MG63 (cell line): Measurements from ENCODE around the gene SHPK. TPM values are rescaled to one million over a fixed set of nuclear protein-coding genes. Genes with fewer than 3 reads are reported as not detected.
A peak's percentile ranks its signal among the peaks of the same experiment; 100 is the strongest.

Experiments
- DNase-seq: peaks from one replicate; pipeline ENCODE4 v3.0.0-alpha.2; 2020
- H3K27me3 ChIP-seq: fragments of 250-450 bp; sonication (Bioruptor Pico); 2 replicates; pipeline ENCODE4 v1.5.1; 2020; ENCODE audit warnings: mild to moderate bottlenecking, moderate library complexity
- H3K36me3 ChIP-seq: fragments of 250-450 bp; sonication (Bioruptor Pico); 2 replicates; pipeline ENCODE4 v1.5.1; 2020; ENCODE audit warnings: mild to moderate bottlenecking, moderate library complexity
- H3K4me3 ChIP-seq: fragments of 250-450 bp; sonication (Bioruptor Pico); 2 replicates; pipeline ENCODE4 v1.5.1; 2020; ENCODE audit warnings: mild to moderate bottlenecking, moderate library complexity
- H3K9me3 ChIP-seq: fragments of 250-450 bp; sonication (Bioruptor Pico); 2 replicates; pipeline ENCODE4 v1.5.1; 2020; ENCODE audit warnings: mild to moderate bottlenecking, moderate library complexity
- total RNA-seq: library from RNA; depleted of rRNA; stranded (reverse); fragments of >200 nt; shearing (Covaris generic); gene quantifications from 2 replicates; pipeline ENCODE4 v1.2.3, GENCODE V29; 2014; ENCODE audit warnings: low replicate concordance

Gene SHPK
- total RNA-seq, 1 experiment from 2014 or later, result 3.8 TPM

DNA sequence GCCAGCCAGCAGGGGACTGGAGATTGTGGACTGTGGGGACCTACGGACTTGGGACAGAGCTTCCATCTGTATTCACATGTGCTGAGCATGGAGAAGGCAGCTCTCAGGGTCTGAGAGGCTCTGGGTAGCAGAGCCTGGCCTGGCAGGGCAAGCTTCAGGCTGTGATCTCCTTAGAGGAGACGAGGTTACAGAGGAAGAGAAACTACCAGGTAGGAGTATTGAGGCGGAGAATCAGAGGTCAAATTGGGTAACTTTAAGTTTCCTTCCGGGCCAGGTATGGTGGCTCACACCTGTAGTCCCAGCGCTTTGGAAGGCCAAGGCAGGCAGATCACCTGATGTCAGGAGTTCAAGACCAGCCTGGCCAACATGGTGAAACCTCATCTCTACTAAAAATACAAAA lies 9.3 kb upstream of the SHPK start:
- DNase-seq, result no peak
- Histone ChIP-seq H3K27me3 (no peaks in the 10 kb centered on the region), H3K9me3 (no peaks in the 10 kb centered on the region), H3K36me3 (no peaks in the 10 kb centered on the region), H3K4me3 (no peak overlapping the region)

DNA sequence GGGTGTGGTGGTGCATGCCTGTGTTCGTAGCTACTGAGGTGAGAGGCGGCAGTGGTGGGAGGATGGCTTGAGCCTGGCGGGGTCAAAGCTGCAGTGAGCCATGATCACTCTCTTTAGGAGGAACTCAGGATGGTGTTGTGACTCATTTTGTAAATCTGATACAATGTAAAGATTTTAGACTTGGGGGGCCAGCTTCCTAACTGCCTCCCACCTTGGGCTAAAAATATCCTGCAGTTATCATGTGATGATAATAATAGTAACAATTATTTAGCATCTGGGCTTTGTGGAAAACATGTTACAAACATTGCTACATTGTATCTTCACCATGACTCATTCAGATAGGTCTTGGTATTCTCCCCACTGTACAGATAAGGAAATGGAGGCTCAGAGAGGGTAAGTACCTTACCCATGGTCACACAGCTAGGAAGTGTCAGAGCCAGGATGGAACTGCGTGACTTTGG lies 7.9 kb upstream of the SHPK start:
- Histone ChIP-seq H3K4me3 (no peak overlapping the region), H3K36me3 (no peaks in the 10 kb centered on the region), H3K27me3 (no peaks in the 10 kb centered on the region), H3K9me3 (no peaks in the 10 kb centered on the region)
- DNase-seq, result no peak

DNA sequence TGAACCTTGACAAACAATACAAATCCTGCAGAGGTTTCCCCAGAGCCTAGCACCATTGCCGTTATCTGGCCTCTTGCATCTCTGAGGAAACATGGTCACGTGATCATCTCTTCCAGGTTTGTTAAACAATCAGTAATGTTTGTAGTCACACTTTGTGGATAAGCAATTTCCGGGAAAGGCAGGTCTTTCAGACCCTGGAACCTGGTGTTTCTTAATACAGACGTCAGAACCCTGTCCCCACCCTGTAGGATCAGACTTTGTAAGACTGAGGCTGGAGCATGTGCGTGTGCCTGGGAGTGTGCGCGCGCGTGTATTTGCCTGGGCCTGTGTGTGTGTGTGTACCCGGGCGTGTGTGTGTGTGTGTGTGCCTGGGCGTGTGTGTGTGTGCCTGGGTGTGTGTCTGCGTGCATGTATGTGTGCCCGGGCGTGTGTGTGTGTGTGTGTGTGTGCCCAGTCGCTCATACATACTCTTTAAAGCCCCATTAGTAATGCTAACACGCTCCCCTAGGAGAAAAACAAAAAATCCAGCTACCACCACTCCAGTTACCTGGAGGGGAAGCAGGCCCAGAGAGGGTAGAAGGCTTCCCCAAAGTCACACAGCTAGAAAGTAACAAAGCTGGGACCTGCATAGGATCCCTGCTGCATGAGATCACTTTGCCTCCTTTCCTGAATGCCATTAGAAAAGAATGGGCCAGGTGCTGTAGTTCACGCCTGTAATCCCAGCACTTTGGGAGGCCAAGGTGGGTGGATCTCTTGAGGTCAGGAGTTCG lies 5.9 kb upstream of the SHPK start:
- no peak for DNase-seq
- Histone ChIP-seq H3K4me3 (no peak overlapping the region), H3K27me3 (no peaks in the 10 kb centered on the region), H3K36me3 (no peaks in the 10 kb centered on the region), H3K9me3 (no peaks in the 10 kb centered on the region)

DNA sequence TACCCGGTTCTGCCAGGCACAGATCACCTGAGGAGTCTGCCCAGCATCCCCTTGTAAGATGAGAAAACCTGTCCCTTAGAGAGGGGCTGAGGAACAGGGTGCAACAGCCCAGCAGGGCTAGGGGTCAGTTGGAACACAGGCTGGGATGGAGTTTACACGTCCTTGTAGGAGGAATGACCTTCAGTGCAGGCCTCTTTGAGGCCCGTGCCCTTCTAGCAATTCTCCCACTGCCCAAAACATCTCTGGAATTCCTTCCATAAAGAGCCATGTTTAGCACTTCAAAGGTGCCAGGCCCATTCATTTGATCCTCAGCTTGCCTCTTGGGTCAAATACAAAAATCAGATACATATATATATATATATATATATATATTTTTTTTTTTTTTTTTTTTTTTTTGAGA lies 5.0 kb upstream of the SHPK start:
- Histone ChIP-seq H3K36me3 (no peaks in the 10 kb centered on the region), H3K4me3 (no peak overlapping the region), H3K9me3 (no peaks in the 10 kb centered on the region), H3K27me3 (no peaks in the 10 kb centered on the region)
- DNase-seq, result no peak

DNA sequence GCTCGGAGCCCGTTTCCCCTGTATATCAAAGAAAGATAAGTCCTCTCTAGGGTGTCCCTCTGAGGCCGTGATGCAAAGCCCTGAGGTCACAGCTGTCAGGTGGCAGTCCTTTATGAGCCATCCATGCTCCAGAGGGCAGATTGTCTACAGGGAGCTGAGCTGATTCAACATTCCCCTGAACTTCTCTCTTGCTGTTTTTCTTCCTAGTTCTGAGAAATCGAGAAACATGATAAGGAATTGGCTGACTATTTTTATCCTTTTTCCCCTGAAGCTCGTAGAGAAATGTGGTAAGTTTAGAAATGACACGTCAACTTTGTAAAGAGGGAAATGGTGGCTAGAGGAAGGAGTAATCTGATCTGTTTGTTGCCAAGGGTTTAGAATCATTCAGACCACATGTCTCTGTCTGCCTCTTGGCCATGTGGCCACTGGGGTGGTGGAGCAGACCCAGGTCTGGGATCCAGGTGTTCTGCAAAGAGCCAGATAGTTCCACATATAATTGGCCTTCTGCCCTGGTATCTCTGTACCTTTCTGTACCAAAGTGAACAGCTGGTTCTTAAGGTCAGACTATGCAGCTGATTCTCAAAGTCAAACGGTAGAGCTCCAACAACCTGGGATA lies 4.0 kb upstream of the SHPK start:
- DNase-seq, result no peak
- Histone ChIP-seq H3K36me3 (no peaks in the 10 kb centered on the region), H3K27me3 (no peaks in the 10 kb centered on the region), H3K4me3 (no peak overlapping the region), H3K9me3 (no peaks in the 10 kb centered on the region)

DNA sequence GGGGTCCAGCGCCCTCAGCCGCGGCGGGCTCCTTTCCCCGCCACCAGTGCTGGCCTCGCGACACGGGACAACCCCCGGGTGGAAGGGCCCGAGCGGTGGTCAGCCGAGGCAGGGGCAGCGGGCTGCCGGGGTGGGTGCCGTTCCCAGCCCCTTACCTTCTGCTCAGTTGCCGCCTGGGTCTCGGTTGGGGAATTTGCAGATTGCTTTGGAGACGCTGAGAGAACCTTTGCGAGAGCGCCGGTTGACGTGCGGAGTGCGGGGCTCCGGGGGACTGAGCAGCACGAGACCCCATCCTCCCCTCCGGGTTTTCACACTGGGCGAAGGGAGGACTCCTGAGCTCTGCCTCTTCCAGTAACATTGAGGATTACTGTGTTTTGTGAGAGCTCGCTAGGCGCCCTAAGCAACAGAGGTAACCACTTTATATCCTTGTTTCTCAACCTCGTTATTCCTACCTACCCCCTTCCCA lies 891 bp upstream of the SHPK start:
- H3K9me3 ChIP-seq, result no peaks in the 10 kb centered on the region
- H3K36me3 ChIP-seq, result no peaks in the 10 kb centered on the region
- no peak for DNase-seq
- peak overlapping the region; percentile 93 for H3K4me3 ChIP-seq
- H3K27me3 ChIP-seq, result no peaks in the 10 kb centered on the region

DNA sequence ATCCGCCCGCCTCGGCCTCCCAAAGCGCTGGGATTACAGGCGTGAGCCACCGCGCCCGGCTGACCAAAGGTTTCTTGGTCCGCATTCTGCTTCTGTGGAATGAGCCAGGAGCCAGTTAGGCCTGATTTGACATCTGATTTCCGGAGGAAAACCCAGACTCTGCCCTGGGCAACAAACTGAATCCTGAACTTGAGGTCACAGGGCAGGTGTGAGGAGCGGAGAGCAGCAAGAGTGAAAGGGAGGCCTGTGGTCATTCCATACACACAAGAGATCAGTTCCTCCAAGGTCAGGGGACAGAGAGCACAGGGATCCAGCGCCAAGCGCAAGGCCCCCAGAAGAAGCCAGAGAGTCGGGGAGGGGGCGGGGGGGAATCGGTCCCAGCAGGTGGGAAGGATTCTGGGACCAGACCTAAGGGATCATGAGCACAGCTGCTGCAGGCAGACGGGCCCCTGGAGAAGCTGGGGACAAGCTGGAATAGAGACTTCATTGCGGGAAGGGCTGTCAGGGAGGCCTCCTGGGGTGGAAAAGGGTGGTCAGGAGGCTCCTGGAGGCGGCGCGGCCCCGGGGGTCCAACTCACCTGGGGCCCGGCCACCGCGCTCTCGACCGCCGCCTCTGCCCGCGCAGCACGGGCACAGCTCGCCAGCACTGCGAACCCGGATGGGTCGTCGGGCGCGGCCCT lies 436 bp downstream of the SHPK start:
- peak overlapping the region; percentile 93 for H3K4me3 ChIP-seq
- no peaks in the 10 kb centered on the region for H3K27me3 ChIP-seq
- H3K36me3 ChIP-seq, result no peaks in the 10 kb centered on the region
- H3K9me3 ChIP-seq, result no peaks in the 10 kb centered on the region
- DNase-seq, result no peak

DNA sequence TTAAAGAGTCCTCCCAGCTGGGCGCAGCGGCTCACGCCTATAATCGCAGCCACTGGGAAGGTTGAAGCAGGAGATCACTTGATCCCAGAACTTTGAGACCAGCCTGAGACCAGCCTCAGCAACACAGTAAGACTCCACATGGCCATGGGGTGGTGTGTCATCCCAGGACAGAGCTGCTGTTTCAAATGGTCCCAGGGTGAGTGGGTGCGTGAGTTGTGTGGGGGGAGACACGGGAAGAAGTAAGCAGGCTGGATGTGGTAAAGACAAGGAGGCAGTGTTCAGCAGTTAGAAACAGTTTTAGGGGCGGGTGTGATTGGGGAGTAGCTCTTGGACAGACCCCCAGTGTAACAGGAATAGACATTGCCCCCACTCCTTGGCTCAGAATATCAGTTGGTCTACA lies 3.8 kb downstream of the SHPK start:
- Histone ChIP-seq H3K27me3 (no peaks in the 10 kb centered on the region), H3K4me3 (no peak overlapping the region), H3K36me3 (no peaks in the 10 kb centered on the region), H3K9me3 (no peaks in the 10 kb centered on the region)
- no peak for DNase-seq

DNA sequence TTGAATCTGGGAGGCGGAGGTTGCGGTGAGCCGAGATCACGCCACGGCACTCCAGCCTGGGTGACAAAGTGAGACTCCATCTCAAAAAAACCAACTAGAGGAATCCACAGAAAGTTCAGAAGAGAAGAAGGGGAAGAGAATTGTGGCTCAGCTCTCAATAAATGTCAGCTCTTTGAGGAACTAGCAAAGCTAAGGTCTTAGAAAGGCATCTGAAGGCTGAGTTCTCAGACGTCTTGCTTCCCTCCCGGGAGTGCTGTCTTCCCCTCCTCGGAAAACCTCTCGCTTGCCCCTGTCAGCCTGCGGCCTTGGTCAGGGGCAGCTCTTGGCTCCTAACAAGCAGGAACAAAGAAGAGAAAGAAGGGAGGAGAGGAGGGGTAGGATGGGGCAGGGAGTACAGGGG lies 5.3 kb downstream of the SHPK start:
- H3K9me3 ChIP-seq, result no peaks in the 10 kb centered on the region

DNA sequence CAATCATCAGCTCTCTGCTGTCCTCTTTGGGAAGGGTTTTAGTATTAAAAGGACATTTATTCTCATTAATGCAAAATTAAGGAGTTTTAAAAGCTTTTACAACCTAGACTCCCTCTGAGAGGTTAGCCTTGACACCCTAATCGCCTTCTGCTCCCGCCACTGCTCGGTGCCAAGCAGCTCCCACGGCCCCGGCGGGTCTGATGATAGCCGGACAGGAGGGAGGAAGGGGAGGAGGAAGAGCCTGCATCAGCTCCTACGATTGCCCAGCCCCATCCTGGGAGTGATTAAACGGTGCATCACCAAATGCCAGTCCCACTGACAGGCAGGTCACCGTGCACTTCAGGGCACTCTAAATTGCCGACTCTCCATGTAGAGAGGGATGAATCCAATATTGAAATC lies 8.3 kb downstream of the SHPK start:
- Histone ChIP-seq H3K36me3 (no peaks in the 10 kb centered on the region), H3K27me3 (no peaks in the 10 kb centered on the region), H3K9me3 (no peaks in the 10 kb centered on the region), H3K4me3 (no peak overlapping the region)
- no peak for DNase-seq

More for the DNA sequence above, 5.3 kb downstream of the SHPK start:
- no peak for DNase-seq
- Histone ChIP-seq H3K36me3 (no peaks in the 10 kb centered on the region), H3K27me3 (no peaks in the 10 kb centered on the region), H3K4me3 (no peak overlapping the region)

DNA sequence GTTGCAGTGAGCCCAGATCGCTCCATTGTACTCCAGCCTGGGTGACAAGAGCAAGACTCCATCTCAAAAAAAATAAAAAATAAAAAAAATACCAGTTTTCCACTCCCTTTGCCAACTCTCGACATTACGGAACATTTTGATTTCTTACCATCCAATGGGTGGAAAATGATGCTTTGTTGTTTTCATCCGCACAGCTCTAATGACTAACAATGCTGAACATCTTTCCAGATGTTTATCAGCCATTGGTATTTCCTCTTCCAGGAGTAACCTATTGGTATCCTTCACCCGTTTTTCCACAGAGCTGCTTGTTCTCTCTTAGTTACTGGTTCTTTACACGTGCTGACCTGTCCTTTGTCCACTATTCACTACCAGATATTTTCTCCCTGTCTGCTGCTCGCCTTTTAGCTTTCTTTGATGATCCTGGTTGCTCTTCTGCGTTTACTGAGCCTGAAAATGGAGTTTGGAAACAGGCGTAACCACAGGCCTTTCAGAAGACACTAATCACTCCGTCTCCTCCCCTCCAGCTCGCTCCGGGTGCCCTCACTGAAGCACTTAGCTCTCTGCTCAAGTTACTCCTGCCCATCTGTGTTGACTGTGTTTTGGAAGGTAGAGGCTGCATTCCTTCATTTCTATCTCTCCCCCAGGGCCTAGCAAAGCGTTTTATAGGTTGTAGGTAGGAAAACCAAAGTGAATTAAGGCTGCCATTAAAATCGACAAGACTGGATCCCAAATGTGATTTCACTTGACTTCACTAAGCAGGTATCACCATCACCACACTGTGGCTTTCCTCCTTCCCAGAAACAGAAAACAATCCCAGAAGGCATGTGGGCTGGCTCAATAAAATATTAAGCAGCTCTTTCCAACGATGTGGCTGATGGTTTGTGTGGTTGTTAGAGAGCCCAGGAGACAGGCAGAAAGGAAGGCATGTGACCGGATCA lies 8.9 kb downstream of the SHPK start:
- H3K36me3 ChIP-seq, result no peaks in the 10 kb centered on the region
- no peaks in the 10 kb centered on the region for H3K27me3 ChIP-seq
- no peaks in the 10 kb centered on the region for H3K9me3 ChIP-seq
- DNase-seq, result no peak
- no peak overlapping the region for H3K4me3 ChIP-seq

DNA sequence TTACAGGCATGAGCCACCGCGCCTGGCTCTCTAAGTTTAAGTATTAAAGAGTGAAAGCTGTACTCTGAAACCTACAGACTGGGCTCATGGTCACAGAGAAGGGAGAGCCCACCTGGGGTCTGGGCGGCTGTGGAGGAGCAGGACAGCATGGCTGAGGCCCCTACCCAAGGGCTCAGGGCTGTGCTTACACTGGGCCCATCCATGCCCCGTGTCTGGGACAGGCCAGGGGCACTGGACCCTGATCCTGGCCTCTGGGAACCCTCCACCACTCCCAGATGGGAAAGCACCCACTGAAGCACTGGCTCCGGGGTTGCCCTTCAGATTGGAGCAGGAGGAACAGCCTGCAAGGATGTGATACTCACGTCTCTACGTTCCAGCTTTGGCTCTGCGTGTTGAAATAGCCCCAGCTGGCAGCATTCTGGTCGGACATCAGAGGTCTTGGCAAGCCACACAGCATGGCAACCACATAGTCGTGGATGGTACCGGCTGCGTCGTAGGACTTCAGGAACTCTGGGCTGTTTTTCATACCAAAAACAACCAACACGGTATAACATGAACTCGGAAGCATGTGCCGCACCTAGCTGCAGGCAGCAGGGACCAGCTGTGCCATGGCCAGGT lies 13.0 kb downstream of the SHPK start:
- H3K36me3 ChIP-seq, result no peaks in the 10 kb centered on the region
- no peak overlapping the region for H3K4me3 ChIP-seq
- no peaks in the 10 kb centered on the region for H3K27me3 ChIP-seq
- H3K9me3 ChIP-seq, result no peaks in the 10 kb centered on the region
- no peak for DNase-seq

DNA sequence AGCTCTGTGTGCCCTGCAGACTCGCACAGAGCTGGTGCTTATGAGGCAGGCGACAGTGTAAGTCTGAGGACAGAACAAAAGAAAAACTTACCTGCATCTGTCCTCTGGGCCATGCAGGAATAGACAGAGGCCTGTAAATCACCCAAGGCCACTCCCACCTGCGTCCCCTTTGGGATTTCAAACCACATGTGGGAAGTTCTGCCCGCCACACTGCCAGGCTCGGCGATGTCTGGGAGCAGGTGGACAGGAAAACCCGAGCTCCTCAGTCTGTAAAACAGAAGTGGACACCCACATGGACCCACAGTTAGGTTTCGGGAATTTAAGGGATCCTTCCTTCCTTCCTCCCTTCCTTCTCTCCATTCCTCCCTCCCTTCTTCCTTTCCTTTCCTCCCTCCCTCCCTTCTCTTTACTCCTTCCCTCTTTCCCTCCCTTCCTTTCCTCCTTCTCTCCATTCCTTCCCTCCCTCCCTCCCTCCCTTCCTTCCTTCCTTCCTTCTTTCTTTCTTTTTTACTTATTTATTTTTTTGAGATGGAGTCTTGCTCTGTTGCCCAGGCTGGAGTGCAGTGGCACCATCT lies 14.8 kb downstream of the SHPK start:
- Histone ChIP-seq H3K36me3 (peaks cover 4% of the 10 kb centered on the region; the same call in 1 of the 2 replicates), H3K27me3 (no peaks in the 10 kb centered on the region), H3K9me3 (no peaks in the 10 kb centered on the region), H3K4me3 (no peak overlapping the region)
- no peak for DNase-seq

DNA sequence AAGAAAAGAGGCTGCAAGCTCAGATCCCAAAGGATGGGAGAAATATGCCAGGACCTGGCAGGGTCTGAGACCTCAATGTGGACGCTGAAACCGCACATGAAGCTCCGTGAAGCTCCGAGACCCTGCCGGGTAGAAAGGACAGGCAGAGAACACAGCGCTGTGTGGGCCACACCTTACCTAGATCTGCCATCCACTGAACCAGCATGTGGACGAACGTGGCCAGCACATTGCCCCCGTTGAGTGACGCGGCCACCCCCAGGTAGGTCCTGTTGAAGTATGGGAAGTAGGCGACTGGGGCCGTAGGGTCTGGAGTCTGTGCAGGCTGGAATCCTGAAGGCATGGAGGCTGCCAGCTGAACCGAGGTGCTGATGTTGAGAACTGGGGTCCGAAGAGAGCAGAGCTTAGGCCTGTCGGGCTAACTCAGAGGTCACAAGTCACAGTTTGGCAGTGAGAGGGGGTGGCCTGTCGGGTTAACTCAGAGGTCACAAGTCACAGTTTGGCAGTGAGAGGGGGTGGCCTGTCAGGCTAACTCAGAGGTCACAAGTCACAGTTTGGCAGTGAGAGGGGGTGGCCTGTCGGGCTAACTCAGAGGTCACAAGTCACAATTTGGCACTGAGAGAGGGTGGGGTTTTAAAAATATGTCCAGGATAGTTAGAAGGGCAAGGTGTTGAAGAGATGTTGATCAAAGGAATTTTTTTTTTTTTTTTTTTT lies 20.7 kb downstream of the SHPK start:
- Histone ChIP-seq H3K9me3 (no peaks in the 10 kb centered on the region), H3K27me3 (no peaks in the 10 kb centered on the region), H3K36me3 (peaks cover 4% of the 10 kb centered on the region; the same call in 1 of the 2 replicates), H3K4me3 (no peak overlapping the region)
- DNase-seq, result no peak

DNA sequence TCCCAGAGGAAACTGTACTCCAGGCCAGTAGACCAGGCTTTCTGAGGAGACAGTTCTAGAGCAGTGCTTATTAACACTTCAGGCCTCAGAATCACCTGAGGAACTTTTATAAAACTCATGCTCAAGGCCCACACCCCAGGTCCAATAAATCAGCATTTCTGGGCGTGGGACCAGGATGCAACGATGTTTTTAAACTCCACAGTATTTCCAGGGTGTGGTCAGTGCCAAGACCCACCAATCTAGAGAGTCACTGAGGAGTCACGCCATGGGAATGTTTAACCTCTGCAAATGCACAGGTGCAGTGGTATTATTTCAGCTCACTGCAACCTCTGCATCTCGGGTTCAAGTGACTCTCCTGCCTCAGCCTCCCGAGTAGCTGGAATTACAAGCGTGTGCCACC lies 22.9 kb downstream of the SHPK start:
- DNase-seq, result no peak
- peaks cover 4% of the 10 kb centered on the region; the same call in 1 of the 2 replicates for H3K36me3 ChIP-seq
- no peak overlapping the region for H3K4me3 ChIP-seq
- no peaks in the 10 kb centered on the region for H3K9me3 ChIP-seq
- H3K27me3 ChIP-seq, result no peaks in the 10 kb centered on the region
